HepG2 (cell line): ENCODE data around the gene PLRG1. TPM values are rescaled to one million over a fixed set of nuclear protein-coding genes. Genes with fewer than 3 reads are reported as not detected.

ENCODE experiments used
- GLI4 ChIP-seq: sonication (generic); formaldehyde crosslinking; IDR thresholded peaks from 2 replicates; pipeline ENCODE4 v1.5.1; 2020; ENCODE audit warnings: missing genetic modification reagents, mild to moderate bottlenecking, moderate library complexity, borderline replicate concordance
- HIVEP1 ChIP-seq: sonication (generic); formaldehyde crosslinking; IDR thresholded peaks from 2 replicates; pipeline ENCODE4 v1.4.0; 2020; ENCODE audit warnings: mild to moderate bottlenecking, missing genetic modification reagents
- NAIF1 ChIP-seq: sonication (generic); formaldehyde crosslinking; IDR thresholded peaks from 2 replicates; pipeline ENCODE4 v1.5.0; 2020; ENCODE audit warnings: mild to moderate bottlenecking, missing genetic modification reagents, borderline replicate concordance
- NFE2L2 ChIP-seq: fragments of 150-350 bp; IDR thresholded peaks from 2 replicates; pipeline ENCODE4 v1.6.1; 2014; ENCODE audit warnings: low read length
- SMARCC2 ChIP-seq: fragments of 450-650 bp; IDR thresholded peaks from 2 replicates; pipeline ENCODE4 v1.6.1; 2017; ENCODE audit warnings: antibody characterized with exemption, mild to moderate bottlenecking
- SMYD3 ChIP-seq: sonication (generic); formaldehyde crosslinking; IDR thresholded peaks from 2 replicates; pipeline ENCODE4 v1.8.1; 2023; ENCODE audit warnings: mild to moderate bottlenecking, missing genetic modification reagents
- TMF1 ChIP-seq: sonication (generic); formaldehyde crosslinking; IDR thresholded peaks from 2 replicates; pipeline ENCODE4 v1.8.1; 2022; ENCODE audit warnings: low read depth, missing genetic modification reagents
- TRIM24 ChIP-seq: sonication (generic); formaldehyde crosslinking; IDR thresholded peaks from 2 replicates; pipeline ENCODE4 v1.8.0; 2022; ENCODE audit warnings: mild to moderate bottlenecking, missing genetic modification reagents
- YEATS4 ChIP-seq: sonication (generic); formaldehyde crosslinking; IDR thresholded peaks from 2 replicates; pipeline ENCODE4 v1.4.0; 2020; ENCODE audit warnings: missing genetic modification reagents, borderline replicate concordance
- ZBTB21 ChIP-seq: sonication (generic); formaldehyde crosslinking; IDR thresholded peaks from 2 replicates; pipeline ENCODE4 v1.4.0; 2020; ENCODE audit warnings: missing genetic modification reagents
- ZFP37 ChIP-seq: sonication (generic); formaldehyde crosslinking; IDR thresholded peaks from 2 replicates; pipeline ENCODE4 v1.4.0; 2020; ENCODE audit warnings: missing genetic modification reagents, borderline replicate concordance
- ZKSCAN8 ChIP-seq: IDR thresholded peaks from 2 replicates; pipeline ENCODE4 v1.6.1; 2016; ENCODE audit warnings: borderline replicate concordance, missing genetic modification reagents, missing compliant biosample characterization
- ZMYM4 ChIP-seq: sonication (generic); formaldehyde crosslinking; IDR thresholded peaks from 2 replicates; pipeline ENCODE4 v1.8.1; 2023; ENCODE audit warnings: mild to moderate bottlenecking, missing genetic modification reagents
- ZNF263 ChIP-seq: sonication (generic); formaldehyde crosslinking; IDR thresholded peaks from 2 replicates; pipeline ENCODE4 v1.4.0; 2020; ENCODE audit warnings: missing genetic modification reagents
- ZNF3 ChIP-seq: IDR thresholded peaks from 2 replicates; pipeline ENCODE4 v1.7.0; 2017; ENCODE audit warnings: inconsistent platforms
- ZNF34 ChIP-seq: sonication (generic); formaldehyde crosslinking; IDR thresholded peaks from 2 replicates; pipeline ENCODE4 v1.4.0; 2020; ENCODE audit warnings: mild to moderate bottlenecking, missing genetic modification reagents, borderline replicate concordance
- ZNF496 ChIP-seq: sonication (generic); formaldehyde crosslinking; IDR thresholded peaks from 2 replicates; pipeline ENCODE4 v1.8.1; 2023; ENCODE audit warnings: mild to moderate bottlenecking, moderate library complexity, missing genetic modification reagents; ENCODE audit not compliant: insufficient replicate concordance
- ZNF607 ChIP-seq: sonication (generic); formaldehyde crosslinking; IDR thresholded peaks from 2 replicates; pipeline ENCODE4 v1.5.1; 2020; ENCODE audit warnings: missing genetic modification reagents, mild to moderate bottlenecking, borderline replicate concordance
- polyA plus RNA-seq, 8 experiments: library from polyadenylated mRNA; depleted of rRNA in 3 of 8; stranded (reverse) in 7 of 8; unstranded in 1 of 8; fragments of >200 nt; fragmentation: Illumina TruSeq in 4 of 8; extraction: Trizol in 4 of 8; gene quantifications; 2 replicates each; pipeline versions ENCODE4 v1.2.1 to v1.2.3, GENCODE V29; 2011 to 2016; ENCODE audit warnings: low read depth in 4 of 8, missing spikeins in 1 of 8, mixed read lengths in 1 of 8; ENCODE audit not compliant: insufficient read depth in 1 of 8
- total RNA-seq, 5 experiments: library from RNA; depleted of rRNA; stranded (reverse); fragments of >200 nt; fragmentation: Illumina TruSeq; extraction: Trizol; gene quantifications; 2 replicates each; pipeline ENCODE4 v1.2.3, GENCODE V29; 2016; ENCODE audit warnings: low read depth in 1 of 5
- TF ChIP-seq, protein P1 (sequence below): sonication (generic); formaldehyde crosslinking; conservative IDR thresholded peaks from 2 replicates; pipeline ENCODE4 v1.4.0; 2020; ENCODE audit warnings: missing genetic modification reagents
- TF ChIP-seq, protein P2 (sequence below): sonication (generic); formaldehyde crosslinking; IDR thresholded peaks from 2 replicates; pipeline ENCODE4 v1.9.0; 2021; ENCODE audit warnings: missing genetic modification reagents, borderline replicate concordance
- TF ChIP-seq, protein P3 (sequence below): sonication (generic); formaldehyde crosslinking; IDR thresholded peaks from 2 replicates; pipeline ENCODE4 v1.4.0; 2020; ENCODE audit warnings: missing genetic modification reagents
- TF ChIP-seq, protein P4 (sequence below): sonication (generic); formaldehyde crosslinking; IDR thresholded peaks from 2 replicates; pipeline ENCODE4 v1.5.0; 2020; ENCODE audit warnings: missing genetic modification reagents, mild to moderate bottlenecking, borderline replicate concordance
- TF ChIP-seq, protein P5 (sequence below): sonication (generic); formaldehyde crosslinking; IDR thresholded peaks from 2 replicates; pipeline ENCODE4 v1.4.0; 2020; ENCODE audit warnings: low read depth, mild to moderate bottlenecking, missing genetic modification reagents

The PLRG1 gene
- total and polyA plus RNA-seq, 2 of the 13 experiments (the other 11 are each of a cell fraction or from before 2014, with no cell fraction given) = 77.3 to 110 TPM

DNA sequence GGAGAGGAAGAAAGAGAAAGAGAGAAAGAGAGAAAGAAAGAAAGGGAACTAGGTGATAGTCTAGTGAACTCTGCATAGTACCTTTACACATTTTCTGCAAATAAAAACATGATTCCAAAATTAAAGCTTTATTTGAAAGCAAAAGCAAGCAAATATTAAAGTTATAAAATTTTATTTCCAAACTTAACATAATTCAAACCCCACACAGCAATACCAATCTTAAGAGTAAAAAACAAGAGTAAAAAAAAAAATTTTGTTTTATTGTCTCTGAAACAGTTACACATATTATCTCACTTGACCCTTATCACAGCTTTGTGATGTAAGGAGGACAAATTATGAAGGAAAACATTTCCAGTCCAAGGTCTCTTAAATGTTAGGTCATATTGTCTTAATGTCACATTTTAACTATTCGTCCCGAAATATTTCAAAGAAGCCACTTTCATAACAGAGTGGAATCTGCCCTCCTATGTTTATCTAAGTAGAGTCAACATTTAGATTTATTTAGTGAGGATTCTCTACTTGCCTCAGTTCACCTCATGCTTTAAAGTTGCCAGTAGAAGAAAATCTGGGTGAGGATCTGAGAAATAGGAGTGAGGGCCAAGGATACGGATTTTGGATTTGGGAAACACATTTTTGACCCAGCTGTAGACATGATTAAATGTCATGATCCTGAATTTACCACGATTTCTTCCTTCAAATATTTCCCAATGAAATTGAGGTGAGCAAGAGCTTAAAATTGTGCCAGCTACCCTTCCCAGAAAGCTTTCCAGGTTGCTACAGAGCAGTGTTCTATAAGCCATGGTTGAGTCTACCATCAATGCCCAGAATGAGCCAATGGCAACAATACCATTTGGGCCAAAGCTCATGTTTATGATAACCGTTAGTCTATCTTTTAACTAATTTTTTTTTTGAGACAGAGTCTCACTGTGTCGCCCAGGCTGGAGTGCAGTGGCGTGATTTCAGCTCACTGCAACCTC, 47.9 kb upstream of the PLRG1 start (continued):
- TF ChIP-seq TRIM24 (CRISPR knock-in tag) (no peak), GLI4 (CRISPR knock-in tag) (no peak), ZNF496 (CRISPR knock-in tag) (no peak), ZNF607 (CRISPR knock-in tag) (no peak), NFE2L2 (no peak), ZKSCAN8 (peak; percentile 78), ZMYM4 (CRISPR knock-in tag) (no peak), YEATS4 (CRISPR knock-in tag) (no peak), TMF1 (CRISPR knock-in tag) (no peak), ZBTB21 (CRISPR knock-in tag) (peak; percentile 82), SMARCC2 (no peak), ZNF34 (CRISPR knock-in tag) (peak; percentile 78; the same call in 1 of the 2 replicates), ZNF3 (no peak), HIVEP1 (CRISPR knock-in tag) (no peak), ZFP37 (no peak), NAIF1 (CRISPR knock-in tag) (no peak), SMYD3 (CRISPR knock-in tag) (peak; percentile 90), ZNF263 (CRISPR knock-in tag) (no peak)
- TF ChIP-seq, protein P1, sequence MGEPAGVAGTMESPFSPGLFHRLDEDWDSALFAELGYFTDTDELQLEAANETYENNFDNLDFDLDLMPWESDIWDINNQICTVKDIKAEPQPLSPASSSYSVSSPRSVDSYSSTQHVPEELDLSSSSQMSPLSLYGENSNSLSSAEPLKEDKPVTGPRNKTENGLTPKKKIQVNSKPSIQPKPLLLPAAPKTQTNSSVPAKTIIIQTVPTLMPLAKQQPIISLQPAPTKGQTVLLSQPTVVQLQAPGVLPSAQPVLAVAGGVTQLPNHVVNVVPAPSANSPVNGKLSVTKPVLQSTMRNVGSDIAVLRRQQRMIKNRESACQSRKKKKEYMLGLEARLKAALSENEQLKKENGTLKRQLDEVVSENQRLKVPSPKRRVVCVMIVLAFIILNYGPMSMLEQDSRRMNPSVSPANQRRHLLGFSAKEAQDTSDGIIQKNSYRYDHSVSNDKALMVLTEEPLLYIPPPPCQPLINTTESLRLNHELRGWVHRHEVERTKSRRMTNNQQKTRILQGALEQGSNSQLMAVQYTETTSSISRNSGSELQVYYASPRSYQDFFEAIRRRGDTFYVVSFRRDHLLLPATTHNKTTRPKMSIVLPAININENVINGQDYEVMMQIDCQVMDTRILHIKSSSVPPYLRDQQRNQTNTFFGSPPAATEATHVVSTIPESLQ (CRISPR knock-in tag) = no peak
- TF ChIP-seq, protein P2, sequence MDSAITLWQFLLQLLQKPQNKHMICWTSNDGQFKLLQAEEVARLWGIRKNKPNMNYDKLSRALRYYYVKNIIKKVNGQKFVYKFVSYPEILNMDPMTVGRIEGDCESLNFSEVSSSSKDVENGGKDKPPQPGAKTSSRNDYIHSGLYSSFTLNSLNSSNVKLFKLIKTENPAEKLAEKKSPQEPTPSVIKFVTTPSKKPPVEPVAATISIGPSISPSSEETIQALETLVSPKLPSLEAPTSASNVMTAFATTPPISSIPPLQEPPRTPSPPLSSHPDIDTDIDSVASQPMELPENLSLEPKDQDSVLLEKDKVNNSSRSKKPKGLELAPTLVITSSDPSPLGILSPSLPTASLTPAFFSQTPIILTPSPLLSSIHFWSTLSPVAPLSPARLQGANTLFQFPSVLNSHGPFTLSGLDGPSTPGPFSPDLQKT (CRISPR knock-in tag) = no peak
- TF ChIP-seq, protein P3, sequence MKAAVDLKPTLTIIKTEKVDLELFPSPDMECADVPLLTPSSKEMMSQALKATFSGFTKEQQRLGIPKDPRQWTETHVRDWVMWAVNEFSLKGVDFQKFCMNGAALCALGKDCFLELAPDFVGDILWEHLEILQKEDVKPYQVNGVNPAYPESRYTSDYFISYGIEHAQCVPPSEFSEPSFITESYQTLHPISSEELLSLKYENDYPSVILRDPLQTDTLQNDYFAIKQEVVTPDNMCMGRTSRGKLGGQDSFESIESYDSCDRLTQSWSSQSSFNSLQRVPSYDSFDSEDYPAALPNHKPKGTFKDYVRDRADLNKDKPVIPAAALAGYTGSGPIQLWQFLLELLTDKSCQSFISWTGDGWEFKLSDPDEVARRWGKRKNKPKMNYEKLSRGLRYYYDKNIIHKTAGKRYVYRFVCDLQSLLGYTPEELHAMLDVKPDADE (CRISPR knock-in tag) = no peak
- TF ChIP-seq, protein P4, sequence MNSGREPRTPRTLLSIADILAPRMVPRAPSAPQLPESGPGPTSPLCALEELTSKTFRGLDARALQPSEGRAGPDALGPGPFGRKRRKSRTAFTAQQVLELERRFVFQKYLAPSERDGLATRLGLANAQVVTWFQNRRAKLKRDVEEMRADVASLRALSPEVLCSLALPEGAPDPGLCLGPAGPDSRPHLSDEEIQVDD (CRISPR knock-in tag) = no peak
- TF ChIP-seq, protein P5, sequence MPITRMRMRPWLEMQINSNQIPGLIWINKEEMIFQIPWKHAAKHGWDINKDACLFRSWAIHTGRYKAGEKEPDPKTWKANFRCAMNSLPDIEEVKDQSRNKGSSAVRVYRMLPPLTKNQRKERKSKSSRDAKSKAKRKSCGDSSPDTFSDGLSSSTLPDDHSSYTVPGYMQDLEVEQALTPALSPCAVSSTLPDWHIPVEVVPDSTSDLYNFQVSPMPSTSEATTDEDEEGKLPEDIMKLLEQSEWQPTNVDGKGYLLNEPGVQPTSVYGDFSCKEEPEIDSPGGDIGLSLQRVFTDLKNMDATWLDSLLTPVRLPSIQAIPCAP (CRISPR knock-in tag) = no peak
